ENCODE data around the gene GPATCH2. TPM values are rescaled to one million over a fixed set of nuclear protein-coding genes. Genes with fewer than 3 reads are reported as not detected.

GPATCH2 gene
- total RNA-seq, 1 experiment from 2014 or later, result 8.4 TPM

GRCh38 chr1:217478450-217478849 is 152.4 kb downstream of the GPATCH2 start:
- DNase-seq (ENCODE audit: low read depth), result no peak
- in situ Hi-C loops (cut with HindIII; ENCODE audit: low pct_unique_long_range_greater_than_20kb, low sequenced_read_pairs), result no loop called here

GRCh38 chr1:217472915-217473314 is 158.0 kb downstream of the GPATCH2 start:
- in situ Hi-C loops (cut with HindIII; ENCODE audit: low pct_unique_long_range_greater_than_20kb, low sequenced_read_pairs), result no loop called here
- no peak for DNase-seq (ENCODE audit: low read depth)

GRCh38 chr1:217471403-217471802 is 159.5 kb downstream of the GPATCH2 start:
- no peak for DNase-seq (ENCODE audit: low read depth)
- in situ Hi-C loops (cut with HindIII; ENCODE audit: low pct_unique_long_range_greater_than_20kb, low sequenced_read_pairs), result no loop called here

GRCh38 chr1:217469983-217470382 is 160.9 kb downstream of the GPATCH2 start:
- no peak for DNase-seq (ENCODE audit: low read depth)
- in situ Hi-C loops (cut with HindIII; ENCODE audit: low pct_unique_long_range_greater_than_20kb, low sequenced_read_pairs), result no loop called here

- DNase-seq (ENCODE audit: low read depth), result no peak
- in situ Hi-C loops (cut with HindIII; ENCODE audit: low pct_unique_long_range_greater_than_20kb, low sequenced_read_pairs), result no loop called here
Measured at GRCh38 chr1:217465102-217465501, 165.8 kb downstream of the GPATCH2 start.

GRCh38 chr1:217462666-217463065 is 168.2 kb downstream of the GPATCH2 start:
- in situ Hi-C loops (cut with HindIII; ENCODE audit: low pct_unique_long_range_greater_than_20kb, low sequenced_read_pairs), result no loop called here
- DNase-seq (ENCODE audit: low read depth), result no peak

- no peak for DNase-seq (ENCODE audit: low read depth)
- in situ Hi-C loops (cut with HindIII; ENCODE audit: low pct_unique_long_range_greater_than_20kb, low sequenced_read_pairs), result no loop called here
Measured at GRCh38 chr1:217462159-217462558, 168.7 kb downstream of the GPATCH2 start.

- in situ Hi-C loops (cut with HindIII; ENCODE audit: low pct_unique_long_range_greater_than_20kb, low sequenced_read_pairs), result no loop called here
Measured at GRCh38 chr1:217457016-217457415, 173.9 kb downstream of the GPATCH2 start.

GRCh38 chr1:217456261-217456660 is 174.6 kb downstream of the GPATCH2 start:
- in situ Hi-C loops (cut with HindIII; ENCODE audit: low pct_unique_long_range_greater_than_20kb, low sequenced_read_pairs), result no loop called here
- DNase-seq (ENCODE audit: low read depth), result no peak

More at GRCh38 chr1:217457016-217457415, 173.9 kb downstream of the GPATCH2 start:
- DNase-seq (ENCODE audit: low read depth), result no peak

- no peak for DNase-seq (ENCODE audit: low read depth)
- in situ Hi-C loops (cut with HindIII; ENCODE audit: low pct_unique_long_range_greater_than_20kb, low sequenced_read_pairs), result no loop called here
Measured at GRCh38 chr1:217453816-217454215, 177.1 kb downstream of the GPATCH2 start.

- in situ Hi-C loops (cut with HindIII; ENCODE audit: low pct_unique_long_range_greater_than_20kb, low sequenced_read_pairs), result no loop called here
- no peak for DNase-seq (ENCODE audit: low read depth)
Measured at GRCh38 chr1:217449370-217449769, 181.5 kb downstream of the GPATCH2 start.

- in situ Hi-C loops (cut with HindIII; ENCODE audit: low pct_unique_long_range_greater_than_20kb, low sequenced_read_pairs), result no loop called here
- DNase-seq (ENCODE audit: low read depth), result no peak
Measured at GRCh38 chr1:217443845-217444244, 187.0 kb downstream of the GPATCH2 start.

GRCh38 chr1:217437376-217437775 is 193.5 kb downstream of the GPATCH2 start:
- in situ Hi-C loops (cut with HindIII; ENCODE audit: low pct_unique_long_range_greater_than_20kb, low sequenced_read_pairs), result no loop called here
- DNase-seq (ENCODE audit: low read depth), result no peak

- DNase-seq (ENCODE audit: low read depth), result no peak
- in situ Hi-C loops (cut with HindIII; ENCODE audit: low pct_unique_long_range_greater_than_20kb, low sequenced_read_pairs), result no loop called here
Measured at GRCh38 chr1:217435204-217435603, 195.7 kb downstream of the GPATCH2 start.

- DNase-seq (ENCODE audit: low read depth), result no peak
- in situ Hi-C loops (cut with HindIII; ENCODE audit: low pct_unique_long_range_greater_than_20kb, low sequenced_read_pairs), result no loop called here
Measured at GRCh38 chr1:217433664-217434063, 197.2 kb downstream of the GPATCH2 start.

- no peak for DNase-seq (ENCODE audit: low read depth)
- in situ Hi-C loops (cut with HindIII; ENCODE audit: low pct_unique_long_range_greater_than_20kb, low sequenced_read_pairs), result no loop called here
Measured at GRCh38 chr1:217432339-217432738, 198.6 kb downstream of the GPATCH2 start.

GRCh38 chr1:217431395-217431794 is 199.5 kb downstream of the GPATCH2 start:
- no peak for DNase-seq (ENCODE audit: low read depth)
- in situ Hi-C loops (cut with HindIII; ENCODE audit: low pct_unique_long_range_greater_than_20kb, low sequenced_read_pairs), result no loop called here

- in situ Hi-C loops (cut with HindIII; ENCODE audit: low pct_unique_long_range_greater_than_20kb, low sequenced_read_pairs), result no loop called here
- DNase-seq (ENCODE audit: low read depth), result no peak
Measured at GRCh38 chr1:217425422-217425821, 205.5 kb downstream of the GPATCH2 start.

- DNase-seq (ENCODE audit: low read depth), result no peak
- in situ Hi-C loops (cut with HindIII; ENCODE audit: low pct_unique_long_range_greater_than_20kb, low sequenced_read_pairs), result no loop called here
Measured at GRCh38 chr1:217419194-217419551, 211.7 kb downstream of the GPATCH2 start.

- no peak for DNase-seq (ENCODE audit: low read depth)
- in situ Hi-C loops (cut with HindIII; ENCODE audit: low pct_unique_long_range_greater_than_20kb, low sequenced_read_pairs), result no loop called here
Measured at GRCh38 chr1:217418269-217419193, 212.4 kb downstream of the GPATCH2 start.

Data from Caki2 (cell line).